ENCODE data around the gene CDYL2.

DNA sequence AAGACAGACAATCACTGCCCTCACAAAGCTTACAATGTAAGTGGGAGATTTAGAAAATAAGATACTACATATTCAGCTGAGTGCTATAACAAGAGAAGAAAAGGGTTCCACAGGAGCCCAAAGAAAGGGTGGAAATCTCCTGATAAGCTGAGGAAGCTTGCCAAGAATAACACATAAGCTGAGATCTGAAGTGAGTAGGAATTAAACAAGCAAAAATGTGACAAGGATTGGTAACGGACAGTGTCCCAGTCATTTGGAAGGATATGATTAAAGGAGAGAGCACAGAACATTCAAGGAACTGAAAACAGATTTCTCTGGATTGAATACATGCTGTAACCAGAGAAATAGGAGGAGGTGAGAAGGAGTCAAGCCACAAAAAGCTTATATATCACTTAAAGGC, 13.0 kb downstream of the CDYL2 start:
- no peak for TF ChIP-seq IRF2 (CRISPR knock-in tag; IDR thresholded peaks at IDR 0.05; ENCODE audit: borderline replicate concordance, low read depth)
- TF ChIP-seq, protein P1, sequence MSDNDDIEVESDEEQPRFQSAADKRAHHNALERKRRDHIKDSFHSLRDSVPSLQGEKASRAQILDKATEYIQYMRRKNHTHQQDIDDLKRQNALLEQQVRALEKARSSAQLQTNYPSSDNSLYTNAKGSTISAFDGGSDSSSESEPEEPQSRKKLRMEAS (CRISPR knock-in tag; IDR thresholded peaks at IDR 0.05), result no peak
- TF ChIP-seq, protein P2, sequence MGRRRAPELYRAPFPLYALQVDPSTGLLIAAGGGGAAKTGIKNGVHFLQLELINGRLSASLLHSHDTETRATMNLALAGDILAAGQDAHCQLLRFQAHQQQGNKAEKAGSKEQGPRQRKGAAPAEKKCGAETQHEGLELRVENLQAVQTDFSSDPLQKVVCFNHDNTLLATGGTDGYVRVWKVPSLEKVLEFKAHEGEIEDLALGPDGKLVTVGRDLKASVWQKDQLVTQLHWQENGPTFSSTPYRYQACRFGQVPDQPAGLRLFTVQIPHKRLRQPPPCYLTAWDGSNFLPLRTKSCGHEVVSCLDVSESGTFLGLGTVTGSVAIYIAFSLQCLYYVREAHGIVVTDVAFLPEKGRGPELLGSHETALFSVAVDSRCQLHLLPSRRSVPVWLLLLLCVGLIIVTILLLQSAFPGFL (CRISPR knock-in tag; IDR thresholded peaks at IDR 0.05; ENCODE audit: borderline replicate concordance), result no peak
